Upper lobe of left lung (tissue), 6 donors: ENCODE data around the gene LRRC1. TPM values are rescaled to one million over a fixed set of nuclear protein-coding genes. Genes with fewer than 3 reads are reported as not detected.

ENCODE experiments used
- ATAC-seq, 2 donors: fragments of 200-7000 bp; cut with Tn5 transposase; one replicate each; pipeline ENCODE4 v1.9.1; 2022; ENCODE audit warnings: mild to moderate bottlenecking in 2 of 2, moderate library complexity in 2 of 2; ENCODE audit not compliant: low FRiP score in 2 of 2
- DNase-seq, 2 donors: peaks; one replicate each; pipeline ENCODE4 v3.0.0-alpha.2; 2019 to 2020
- H3K27ac ChIP-seq, 4 donors: fragments of 200-600 bp; sonication (generic); one replicate each; pipeline ENCODE4 v1.5.1; 2016 to 2019
- H3K27me3 ChIP-seq, 4 donors: fragments of 200-600 bp; sonication (generic); one replicate each; pipeline ENCODE4 v1.5.1; 2017 to 2019
- H3K36me3 ChIP-seq, 4 donors: fragments of 200-600 bp; sonication (generic); one replicate each; pipeline ENCODE4 v1.5.1; 2016 to 2019
- H3K4me1 ChIP-seq, 4 donors: fragments of 200-600 bp; sonication (generic); one replicate each; pipeline ENCODE4 v1.5.1; 2018 to 2019
- H3K4me3 ChIP-seq, 4 donors: fragments of 200-600 bp; sonication (generic); one replicate each; pipeline ENCODE4 v1.5.1; 2017 to 2019; ENCODE audit warnings: mild to moderate bottlenecking in 2 of 4, moderate library complexity in 1 of 4
- H3K9me3 ChIP-seq, 4 donors: fragments of 200-600 bp; sonication (generic); one replicate each; pipeline ENCODE4 v1.5.1; 2018 to 2019
- CTCF ChIP-seq, 6 experiments: fragments of 450-650 bp in 4 of 6; fragments of 200-600 bp in 2 of 6; sonication (generic) in 2 of 6; IDR thresholded peaks; one replicate each; pipeline ENCODE4 v1.5.1; 2016 to 2019; ENCODE audit warnings: antibody characterized with exemption in 6 of 6
- EP300 ChIP-seq, 4 donors: sonication (generic); formaldehyde crosslinking; IDR thresholded peaks; one replicate each; pipeline ENCODE4 v1.5.1; 2017; ENCODE audit warnings: antibody characterized with exemption in 4 of 4, control low read depth in 2 of 4
- POLR2A ChIP-seq, 4 donors: fragments of 450-650 bp; IDR thresholded peaks; one replicate each; pipeline ENCODE4 v1.5.1; 2016 to 2017; ENCODE audit warnings: antibody characterized with exemption in 4 of 4, mild to moderate bottlenecking in 2 of 4
- POLR2AphosphoS5 ChIP-seq, 2 donors: sonication (generic); formaldehyde crosslinking; IDR thresholded peaks; one replicate each; pipeline ENCODE4 v1.5.1; 2017; ENCODE audit warnings: antibody characterized with exemption in 2 of 2
- WGBS, 2 donors: methylation state at CpG; one replicate each; pipeline ENCODE4 v1.1.5; 2017 to 2018; 5-methylcytosine and 5-hydroxymethylcytosine counted together
- total RNA-seq, 6 donors: library from RNA; depleted of rRNA in 4 of 6; stranded (reverse); fragments of >200 nt in 4 of 6; gene quantifications; one replicate each; pipeline versions ENCODE4 v1.1.0 to v1.2.1, GENCODE V29; 2016 to 2021
- donor health status: DM: no; HTN: no; CAD: no; lungs with moderate emphysema.
- donor health status: DM: no; HTN: yes; CAD: no; lungs with severe emphysema.

LRRC1 gene
- total RNA-seq, 6 donors from 2014 or later = 10.9 to 31.5 (median 19.4) TPM

- Histone ChIP-seq H3K27me3 (no peaks in the 10 kb centered on the region), H3K9me3 (no peaks in the 10 kb centered on the region), H3K4me1 (no peaks in the 10 kb centered on the region), H3K27ac (no peak overlapping the region), H3K36me3 (no peaks in the 10 kb centered on the region), H3K4me3 (no peak overlapping the region)
- ATAC-seq (peak in 1 of 2 donors; percentile 57), DNase-seq (no peak)
- WGBS, 2 donors = 49 to 59% methylated on average over 5 of the region's 5 CpGs
- no peak for TF ChIP-seq POLR2A (IDR thresholded peaks at IDR 0.05)
- TF ChIP-seq EP300 (IDR thresholded peaks at IDR 0.05) = no peak
- TF ChIP-seq CTCF (IDR thresholded peaks at IDR 0.05) = no peak
- no peak for TF ChIP-seq POLR2AphosphoS5 (IDR thresholded peaks at IDR 0.05)
Measured at GRCh38 chr6:53854843-53855567, 60.2 kb downstream of the LRRC1 start.

GRCh38 chr6:53855940-53856339 is 61.1 kb downstream of the LRRC1 start:
- DNase-seq = no peak
- TF ChIP-seq CTCF (IDR thresholded peaks at IDR 0.05) (no peak), EP300 (IDR thresholded peaks at IDR 0.05) (no peak), POLR2AphosphoS5 (IDR thresholded peaks at IDR 0.05) (no peak), POLR2A (IDR thresholded peaks at IDR 0.05) (no peak)

GRCh38 chr6:53857318-53858094 is 62.7 kb downstream of the LRRC1 start:
- ATAC-seq (no peak), DNase-seq (no peak)
- no peak overlapping the region for H3K27ac ChIP-seq
- no peak overlapping the region for H3K4me3 ChIP-seq
- H3K4me1 ChIP-seq = no peaks in the 10 kb centered on the region
- H3K9me3 ChIP-seq = no peaks in the 10 kb centered on the region
- no peaks in the 10 kb centered on the region for H3K36me3 ChIP-seq
- TF ChIP-seq POLR2A (IDR thresholded peaks at IDR 0.05) = no peak
- TF ChIP-seq POLR2AphosphoS5 (IDR thresholded peaks at IDR 0.05) = no peak
- TF ChIP-seq CTCF (IDR thresholded peaks at IDR 0.05) = no peak
- no peak for TF ChIP-seq EP300 (IDR thresholded peaks at IDR 0.05)
- H3K27me3 ChIP-seq = no peaks in the 10 kb centered on the region
- WGBS, 2 donors = 65% methylated on average over 8 of the region's 8 CpGs

More at GRCh38 chr6:53855940-53856339, 61.1 kb downstream of the LRRC1 start:
- Histone ChIP-seq H3K9me3 (no peaks in the 10 kb centered on the region), H3K4me3 (no peak overlapping the region), H3K4me1 (no peaks in the 10 kb centered on the region), H3K27me3 (no peaks in the 10 kb centered on the region), H3K36me3 (no peaks in the 10 kb centered on the region), H3K27ac (no peak overlapping the region)
- WGBS, 2 donors = 72 to 87% methylated on average over 2 of the region's 2 CpGs
- no peak for ATAC-seq

- Histone ChIP-seq H3K36me3 (no peaks in the 10 kb centered on the region), H3K27me3 (no peaks in the 10 kb centered on the region), H3K27ac (no peak overlapping the region), H3K9me3 (no peaks in the 10 kb centered on the region), H3K4me1 (no peaks in the 10 kb centered on the region), H3K4me3 (no peak overlapping the region)
- ATAC-seq = no peak
- TF ChIP-seq EP300 (IDR thresholded peaks at IDR 0.05) (no peak), CTCF (IDR thresholded peaks at IDR 0.05) (no peak), POLR2A (IDR thresholded peaks at IDR 0.05) (no peak), POLR2AphosphoS5 (IDR thresholded peaks at IDR 0.05) (no peak)
- DNase-seq = no peak
Measured at GRCh38 chr6:53858196-53858595, 63.4 kb downstream of the LRRC1 start.
